ENCODE results near the gene NTM.

- TF ChIP-seq, protein P1, sequence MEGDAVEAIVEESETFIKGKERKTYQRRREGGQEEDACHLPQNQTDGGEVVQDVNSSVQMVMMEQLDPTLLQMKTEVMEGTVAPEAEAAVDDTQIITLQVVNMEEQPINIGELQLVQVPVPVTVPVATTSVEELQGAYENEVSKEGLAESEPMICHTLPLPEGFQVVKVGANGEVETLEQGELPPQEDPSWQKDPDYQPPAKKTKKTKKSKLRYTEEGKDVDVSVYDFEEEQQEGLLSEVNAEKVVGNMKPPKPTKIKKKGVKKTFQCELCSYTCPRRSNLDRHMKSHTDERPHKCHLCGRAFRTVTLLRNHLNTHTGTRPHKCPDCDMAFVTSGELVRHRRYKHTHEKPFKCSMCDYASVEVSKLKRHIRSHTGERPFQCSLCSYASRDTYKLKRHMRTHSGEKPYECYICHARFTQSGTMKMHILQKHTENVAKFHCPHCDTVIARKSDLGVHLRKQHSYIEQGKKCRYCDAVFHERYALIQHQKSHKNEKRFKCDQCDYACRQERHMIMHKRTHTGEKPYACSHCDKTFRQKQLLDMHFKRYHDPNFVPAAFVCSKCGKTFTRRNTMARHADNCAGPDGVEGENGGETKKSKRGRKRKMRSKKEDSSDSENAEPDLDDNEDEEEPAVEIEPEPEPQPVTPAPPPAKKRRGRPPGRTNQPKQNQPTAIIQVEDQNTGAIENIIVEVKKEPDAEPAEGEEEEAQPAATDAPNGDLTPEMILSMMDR (IDR thresholded peaks at IDR 0.05; ENCODE audit: poor library complexity), result no peak
- TF ChIP-seq EZH2phosphoT487 (IDR thresholded peaks at IDR 0.05; ENCODE audit: low read depth, severe bottlenecking, unreplicated experiment) (no peak), EZH2 (IDR thresholded peaks at IDR 0.05; ENCODE audit: borderline replicate concordance) (no peak)
These were observed 725.9 kb downstream of the NTM start for GRCh38 chr11:132096132-132096825.

All from hepatocyte (in vitro differentiated cells).